Adrenal gland (tissue), 5 donors: Measurements from ENCODE around the gene EXOSC9.

Source experiments
- POLR2A ChIP-seq, 2 donors: fragments of 450-650 bp; IDR thresholded peaks; one replicate each; pipeline ENCODE4 v1.6.1; 2017; ENCODE audit warnings: antibody characterized with exemption in 2 of 2, mild to moderate bottlenecking in 2 of 2, moderate library complexity in 1 of 2
- TF ChIP-seq, protein P1 (sequence below), 6 experiments: fragments of 450-650 bp in 4 of 6; fragments of 200-600 bp in 2 of 6; sonication (generic) in 1 of 6; IDR thresholded peaks; 1 replicate in 5 of 6; 2 replicates in 1 of 6; pipeline versions ENCODE4 v1.5.1 to v1.8.0; 2016 to 2021; ENCODE audit warnings: antibody characterized with exemption in 6 of 6, mild to moderate bottlenecking in 2 of 6, moderate library complexity in 1 of 6
- donor health status: DM: no; HTN: no; CAD: no.

DNA sequence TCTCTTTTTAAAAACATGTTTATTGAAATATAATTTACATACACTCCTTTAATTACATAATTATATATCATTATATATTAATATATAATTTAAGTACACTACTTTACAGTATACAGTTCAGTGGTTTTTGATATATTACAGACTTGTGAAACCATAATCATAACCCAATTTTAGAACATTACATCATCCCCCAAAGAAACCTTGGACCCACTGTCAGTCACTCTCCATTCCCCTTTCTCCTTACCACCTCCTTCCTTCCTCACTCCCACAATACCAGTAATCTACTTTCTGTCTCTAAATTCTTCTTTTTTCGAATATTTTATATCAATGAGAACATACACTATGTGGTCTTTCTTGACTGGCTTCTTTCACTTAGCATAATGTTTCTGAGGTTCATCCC is 17.9 kb upstream of the EXOSC9 start:
- TF ChIP-seq, protein P1, sequence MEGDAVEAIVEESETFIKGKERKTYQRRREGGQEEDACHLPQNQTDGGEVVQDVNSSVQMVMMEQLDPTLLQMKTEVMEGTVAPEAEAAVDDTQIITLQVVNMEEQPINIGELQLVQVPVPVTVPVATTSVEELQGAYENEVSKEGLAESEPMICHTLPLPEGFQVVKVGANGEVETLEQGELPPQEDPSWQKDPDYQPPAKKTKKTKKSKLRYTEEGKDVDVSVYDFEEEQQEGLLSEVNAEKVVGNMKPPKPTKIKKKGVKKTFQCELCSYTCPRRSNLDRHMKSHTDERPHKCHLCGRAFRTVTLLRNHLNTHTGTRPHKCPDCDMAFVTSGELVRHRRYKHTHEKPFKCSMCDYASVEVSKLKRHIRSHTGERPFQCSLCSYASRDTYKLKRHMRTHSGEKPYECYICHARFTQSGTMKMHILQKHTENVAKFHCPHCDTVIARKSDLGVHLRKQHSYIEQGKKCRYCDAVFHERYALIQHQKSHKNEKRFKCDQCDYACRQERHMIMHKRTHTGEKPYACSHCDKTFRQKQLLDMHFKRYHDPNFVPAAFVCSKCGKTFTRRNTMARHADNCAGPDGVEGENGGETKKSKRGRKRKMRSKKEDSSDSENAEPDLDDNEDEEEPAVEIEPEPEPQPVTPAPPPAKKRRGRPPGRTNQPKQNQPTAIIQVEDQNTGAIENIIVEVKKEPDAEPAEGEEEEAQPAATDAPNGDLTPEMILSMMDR (IDR thresholded peaks at IDR 0.05), result no peak
- TF ChIP-seq POLR2A (IDR thresholded peaks at IDR 0.05), result no peak
